GM21390 (cell line): ENCODE measurements around the gene IDH3G.
"Not testable (repeated sequence)": the region's sequence is repeated elsewhere in the genome, so short reads cannot be mapped to it uniquely, and the experiment has no call there.

Source experiments
- ATAC-seq: cut with Tn5 transposase; IDR thresholded peaks from one replicate; pipeline ENCODE4 v1.9.1; 2021; ENCODE audit not compliant: unreplicated experiment

Gene IDH3G

GRCh38 chrX:153794018-153794896 is at the start of gene IDH3G, which contains the start of gene SSR4:
IDH3G (minus strand) TSS chrX:153794375; CDS start chrX:153794326, 49 bp downstream.
SSR4 (plus strand) TSS chrX:153794668; CDS start chrX:153794688, 20 bp downstream.
- peak; percentile 91 for ATAC-seq

- ATAC-seq: no peak
These were observed 42.7 kb upstream of the IDH3G start for GRCh38 chrX:153836921-153837320.

GRCh38 chrX:153832728-153833127 is 38.6 kb upstream of the IDH3G start:
- ATAC-seq: no peak

GRCh38 chrX:153831429-153832150 is 37.4 kb upstream of the IDH3G start:
- ATAC-seq: no peak

- ATAC-seq: no peak
These were observed 36.7 kb upstream of the IDH3G start for GRCh38 chrX:153830640-153831428.

- ATAC-seq: no peak
These were observed 35.8 kb upstream of the IDH3G start, which contains the start of gene PDZD4 for GRCh38 chrX:153829799-153830639. PDZD4 (minus strand) TSS chrX:153830544; CDS start chrX:153830298, 246 bp downstream.

- no peak for ATAC-seq
These were observed 35.3 kb upstream of the IDH3G start for GRCh38 chrX:153829549-153829798.

- ATAC-seq: no peak
These were observed 34.8 kb upstream of the IDH3G start for GRCh38 chrX:153828723-153829548.

- no peak for ATAC-seq
These were observed 34.1 kb upstream of the IDH3G start for GRCh38 chrX:153828308-153828707.

GRCh38 chrX:153827903-153828302 is 33.7 kb upstream of the IDH3G start:
- no peak for ATAC-seq

GRCh38 chrX:153827016-153827415 is 32.8 kb upstream of the IDH3G start:
- ATAC-seq: no peak

- ATAC-seq: no peak
These were observed 30.9 kb upstream of the IDH3G start for GRCh38 chrX:153825042-153825441.

GRCh38 chrX:153824348-153824747 is 30.2 kb upstream of the IDH3G start:
- no peak for ATAC-seq

GRCh38 chrX:153821066-153821465 is 26.9 kb upstream of the IDH3G start:
- no peak for ATAC-seq

GRCh38 chrX:153820601-153821000 is 26.4 kb upstream of the IDH3G start:
- no peak for ATAC-seq

GRCh38 chrX:153819384-153820040 is 25.3 kb upstream of the IDH3G start:
- no peak for ATAC-seq

GRCh38 chrX:153818571-153819383 is 24.6 kb upstream of the IDH3G start:
- ATAC-seq: no peak

- ATAC-seq: not testable (repeated sequence)
These were observed 23.9 kb upstream of the IDH3G start for GRCh38 chrX:153818064-153818463.
